GM19468 (cell line): ENCODE data around the gene GRM5.

ENCODE experiments used
- ATAC-seq: cut with Tn5 transposase; IDR thresholded peaks from one replicate; pipeline ENCODE4 v1.9.1; 2021; ENCODE audit warnings: mild to moderate bottlenecking, moderate library complexity, moderate number of reproducible peaks; ENCODE audit not compliant: unreplicated experiment; ENCODE audit errors: extremely low read depth

Gene GRM5

GRCh38 chr11:88521799-88522201 lies 544.0 kb downstream of the GRM5 start:
- ATAC-seq: no peak

- ATAC-seq: no peak
Observed at GRCh38 chr11:88521399-88521798, 544.4 kb downstream of the GRM5 start.

- ATAC-seq: no peak
Observed at GRCh38 chr11:88520391-88520790, 545.4 kb downstream of the GRM5 start.

GRCh38 chr11:88515002-88515401 lies 550.8 kb downstream of the GRM5 start:
- ATAC-seq: no peak

GRCh38 chr11:88511006-88511405 lies 554.8 kb downstream of the GRM5 start:
- ATAC-seq: no peak

GRCh38 chr11:88508759-88509581 lies 556.8 kb downstream of the GRM5 start:
- ATAC-seq: no peak

GRCh38 chr11:88508418-88508758 lies 557.4 kb downstream of the GRM5 start:
- ATAC-seq: no peak

GRCh38 chr11:88507771-88508417 lies 557.9 kb downstream of the GRM5 start:
- no peak for ATAC-seq

- no peak for ATAC-seq
Observed at GRCh38 chr11:88501541-88501940, 564.2 kb downstream of the GRM5 start.

- ATAC-seq: no peak
Observed at GRCh38 chr11:88495836-88496235, 569.9 kb downstream of the GRM5 start.

GRCh38 chr11:88494848-88495247 lies 570.9 kb downstream of the GRM5 start:
- no peak for ATAC-seq

- ATAC-seq: no peak
Observed at GRCh38 chr11:88491674-88492073, 574.1 kb downstream of the GRM5 start.

- ATAC-seq: no peak
Observed at GRCh38 chr11:88489030-88489429, 576.8 kb downstream of the GRM5 start.

- no peak for ATAC-seq
Observed at GRCh38 chr11:88487646-88488045, 578.1 kb downstream of the GRM5 start.

GRCh38 chr11:88484873-88485621 lies 580.7 kb downstream of the GRM5 start:
- ATAC-seq: peak; percentile 15

- ATAC-seq: no peak
Observed at GRCh38 chr11:88482871-88483301, 582.9 kb downstream of the GRM5 start.

- ATAC-seq: no peak
Observed at GRCh38 chr11:88480223-88480622, 585.6 kb downstream of the GRM5 start.

- ATAC-seq: no peak
Observed at GRCh38 chr11:88478136-88478815, 587.5 kb downstream of the GRM5 start.

- no peak for ATAC-seq
Observed at GRCh38 chr11:88475991-88476418, 589.8 kb downstream of the GRM5 start.

GRCh38 chr11:88474655-88475054 lies 591.1 kb downstream of the GRM5 start:
- no peak for ATAC-seq
